Fibroblast of lung (primary cell): ENCODE data around the gene KIRREL2. TPM values are rescaled to one million over a fixed set of nuclear protein-coding genes. Genes with fewer than 3 reads are reported as not detected.
A peak's percentile ranks its signal among the peaks of the same experiment; 100 is the strongest.

Source experiments
- DNase-seq, 2 donors: peaks; one replicate each; pipeline versions ENCODE4 v3.0.0 to v3.0.0-alpha.2; 2010; ENCODE audit warnings: low read depth in 2 of 2
- H2AFZ ChIP-seq: 2 replicates; pipeline ENCODE4 v1.5.1; 2012; ENCODE audit warnings: low read length, control low read depth, inconsistent platforms
- H3K27ac ChIP-seq: 2 replicates; pipeline ENCODE4 v1.5.1; 2011; ENCODE audit warnings: low read length, control low read depth; ENCODE audit not compliant: insufficient read depth
- H3K27me3 ChIP-seq: 2 replicates; pipeline ENCODE4 v1.5.1; 2011; ENCODE audit warnings: mild to moderate bottlenecking, low read length; ENCODE audit not compliant: control insufficient read depth, insufficient read depth
- H3K36me3 ChIP-seq: 2 replicates; pipeline ENCODE4 v1.5.1; 2011; ENCODE audit warnings: low read length; ENCODE audit not compliant: control insufficient read depth, insufficient read depth
- H3K4me1 ChIP-seq: 2 replicates; pipeline ENCODE4 v1.5.1; 2011; ENCODE audit warnings: low read length; ENCODE audit not compliant: control insufficient read depth, insufficient read depth; ENCODE audit errors: extremely low read depth
- H3K4me2 ChIP-seq: 2 replicates; pipeline ENCODE4 v1.5.1; 2011; ENCODE audit warnings: low read length, control low read depth; ENCODE audit not compliant: insufficient read depth; ENCODE audit errors: extremely low read depth
- H3K4me3 ChIP-seq, 4 experiments: fragments of 200-600 bp in 1 of 4; sonication (generic) in 1 of 4; replicated peaks in 1 of 4; 2 replicates each; pipeline ENCODE4 v1.5.1; 2011 to 2016; ENCODE audit warnings: low read length in 4 of 4, low read depth in 3 of 4, mild to moderate bottlenecking in 3 of 4, control low read depth in 2 of 4, inconsistent platforms in 1 of 4, mixed read lengths in 1 of 4; ENCODE audit not compliant: insufficient read depth in 1 of 4; ENCODE audit errors: control extremely low read depth in 1 of 4
- H3K79me2 ChIP-seq: 2 replicates; pipeline ENCODE4 v1.5.1; 2012; ENCODE audit warnings: mild to moderate bottlenecking, low read length, inconsistent platforms; ENCODE audit not compliant: control insufficient read depth, insufficient read depth
- H3K9ac ChIP-seq: 2 replicates; pipeline ENCODE4 v1.5.1; 2011; ENCODE audit warnings: mild to moderate bottlenecking, low read length, control low read depth; ENCODE audit not compliant: insufficient read depth
- H3K9me3 ChIP-seq: 2 replicates; pipeline ENCODE4 v1.5.1; 2012; ENCODE audit warnings: low read depth, low read length; ENCODE audit not compliant: control insufficient read depth, insufficient read depth
- H4K20me1 ChIP-seq: 2 replicates; pipeline ENCODE4 v1.5.1; 2011; ENCODE audit warnings: low read length; ENCODE audit not compliant: control insufficient read depth, insufficient read depth; ENCODE audit errors: extremely low read depth
- EZH2 ChIP-seq: IDR thresholded peaks from 2 replicates; pipeline ENCODE4 v1.5.1; 2012; ENCODE audit warnings: low read length, control low read depth, mild to moderate bottlenecking; ENCODE audit errors: missing control alignments
- polyA plus RNA-seq, 2 donors: library from polyadenylated mRNA; depleted of rRNA in 1 of 2; stranded (reverse) in 1 of 2; unstranded in 1 of 2; fragments of >200 nt; gene quantifications; 2 replicates each; pipeline ENCODE4 v1.2.1, GENCODE V29; 2011 to 2012; ENCODE audit warnings: missing spikeins in 1 of 2
- total RNA-seq: library from RNA; depleted of rRNA; stranded (reverse); fragments of >200 nt; gene quantifications from 2 replicates; pipeline ENCODE4 v1.2.1, GENCODE V29; 2014
- TF ChIP-seq, protein P1 (sequence below), 2 donors: IDR thresholded peaks in 1 of 2; conservative IDR thresholded peaks in 1 of 2; 1 replicate in 1 of 2; 2 replicates in 1 of 2; pipeline ENCODE4 v1.5.1; 2011 to 2012; ENCODE audit warnings: low read length in 2 of 2, control low read depth in 1 of 2, inconsistent platforms in 1 of 2, low read depth in 1 of 2, mild to moderate bottlenecking in 1 of 2

The KIRREL2 gene
- total and polyA plus RNA-seq, 2 donors (not counting 1 experiment from before 2014, with no cell fraction given) = under 0.01 TPM; not detected in 1

DNA sequence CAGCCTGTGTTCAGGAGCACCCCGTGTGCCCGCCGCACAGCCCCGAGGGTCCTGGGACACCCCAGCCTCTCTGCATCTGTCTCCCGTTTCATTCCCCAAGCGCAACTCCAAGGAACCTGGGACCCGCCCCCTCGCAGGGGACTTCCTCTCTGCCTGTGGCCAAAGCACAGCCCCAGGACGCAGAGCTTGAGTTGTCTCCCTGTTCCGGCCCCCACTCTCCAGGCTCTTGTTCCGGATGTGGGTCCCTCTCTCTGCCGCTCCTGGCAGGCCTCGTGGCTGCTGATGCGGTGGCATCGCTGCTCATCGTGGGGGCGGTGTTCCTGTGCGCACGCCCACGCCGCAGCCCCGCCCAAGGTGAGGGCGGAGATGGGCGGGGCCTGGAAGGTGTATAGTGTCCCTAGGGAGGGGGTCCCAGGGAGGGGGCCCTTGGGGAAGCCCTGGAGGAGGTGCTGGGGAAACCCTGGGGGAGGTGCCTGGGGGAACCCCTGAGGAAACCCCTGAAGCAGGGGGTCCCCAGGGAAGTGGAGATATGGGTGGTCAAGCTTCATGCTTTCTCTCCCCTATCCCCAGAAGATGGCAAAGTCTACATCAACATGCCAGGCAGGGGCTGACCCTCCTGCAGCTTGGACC lies 47.0 kb downstream of the KIRREL2 start:
- peak overlapping the region; percentile 42 for H3K9ac ChIP-seq
- peak overlapping the region; percentile 45 for H3K27ac ChIP-seq
- no peaks in the 10 kb centered on the region for H3K27me3 ChIP-seq
- H3K4me3 ChIP-seq = peak overlapping the region in 3 of 4 experiments; percentile 19 to 27 (median 26)
- H3K4me1 ChIP-seq = peaks cover 13% of the 10 kb centered on the region
- DNase-seq = peak; percentile 51 to 78
- peak overlapping the region; percentile 82 for H3K4me2 ChIP-seq
- peak overlapping the region; percentile 56 for H2AFZ ChIP-seq
- no peaks in the 10 kb centered on the region for H3K79me2 ChIP-seq
- H3K9me3 ChIP-seq = no peaks in the 10 kb centered on the region
- H3K36me3 ChIP-seq = no peaks in the 10 kb centered on the region
- no peak for TF ChIP-seq EZH2
- TF ChIP-seq, protein P1, sequence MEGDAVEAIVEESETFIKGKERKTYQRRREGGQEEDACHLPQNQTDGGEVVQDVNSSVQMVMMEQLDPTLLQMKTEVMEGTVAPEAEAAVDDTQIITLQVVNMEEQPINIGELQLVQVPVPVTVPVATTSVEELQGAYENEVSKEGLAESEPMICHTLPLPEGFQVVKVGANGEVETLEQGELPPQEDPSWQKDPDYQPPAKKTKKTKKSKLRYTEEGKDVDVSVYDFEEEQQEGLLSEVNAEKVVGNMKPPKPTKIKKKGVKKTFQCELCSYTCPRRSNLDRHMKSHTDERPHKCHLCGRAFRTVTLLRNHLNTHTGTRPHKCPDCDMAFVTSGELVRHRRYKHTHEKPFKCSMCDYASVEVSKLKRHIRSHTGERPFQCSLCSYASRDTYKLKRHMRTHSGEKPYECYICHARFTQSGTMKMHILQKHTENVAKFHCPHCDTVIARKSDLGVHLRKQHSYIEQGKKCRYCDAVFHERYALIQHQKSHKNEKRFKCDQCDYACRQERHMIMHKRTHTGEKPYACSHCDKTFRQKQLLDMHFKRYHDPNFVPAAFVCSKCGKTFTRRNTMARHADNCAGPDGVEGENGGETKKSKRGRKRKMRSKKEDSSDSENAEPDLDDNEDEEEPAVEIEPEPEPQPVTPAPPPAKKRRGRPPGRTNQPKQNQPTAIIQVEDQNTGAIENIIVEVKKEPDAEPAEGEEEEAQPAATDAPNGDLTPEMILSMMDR (conservative IDR thresholded peaks at IDR 0.05 in 1 of 2, IDR thresholded peaks at IDR 0.05 in 1 of 2; ENCODE audit: low read depth in 1 of 2, low read length in 2 of 2) = no peak
- no peaks in the 10 kb centered on the region for H4K20me1 ChIP-seq

DNA sequence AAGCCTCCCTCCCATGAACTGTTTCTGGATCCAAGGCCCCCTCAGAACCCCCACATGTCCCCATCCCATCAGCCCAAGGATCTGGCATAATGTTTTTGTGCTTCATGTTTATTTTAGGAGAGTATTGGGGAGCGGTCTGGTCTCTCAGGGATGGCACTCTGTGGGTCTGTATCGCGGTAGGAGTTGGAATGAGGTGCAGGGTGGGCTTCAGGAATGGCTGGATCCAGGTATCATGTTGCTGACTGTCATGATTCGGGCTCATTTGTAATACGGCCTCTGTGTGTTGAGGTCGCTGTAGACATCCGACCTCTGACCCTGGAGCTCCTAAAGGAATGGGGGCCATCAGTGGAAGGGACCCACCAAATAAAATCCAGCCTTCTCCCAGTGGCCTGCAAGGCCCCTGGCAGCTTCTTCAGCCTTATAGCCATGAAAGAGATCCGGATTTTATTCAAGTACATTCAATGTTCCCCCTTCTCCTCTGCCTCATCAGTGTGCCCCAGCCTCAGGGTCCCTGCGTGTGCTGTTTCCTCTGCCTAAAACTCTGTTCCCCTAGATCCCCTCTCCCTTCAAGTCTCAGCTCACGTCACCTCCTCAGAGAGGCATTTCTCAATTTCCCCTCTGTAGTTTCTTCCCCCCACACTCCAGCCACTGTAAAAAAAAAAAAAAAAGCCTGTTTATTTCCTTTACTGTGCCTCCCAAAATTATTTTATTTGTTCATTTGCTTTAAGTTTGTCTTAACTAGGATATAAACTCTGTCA lies 47.8 kb downstream of the KIRREL2 start:
- no peaks in the 10 kb centered on the region for H3K36me3 ChIP-seq
- no peaks in the 10 kb centered on the region for H4K20me1 ChIP-seq
- TF ChIP-seq EZH2 = no peak
- TF ChIP-seq, protein P1 (conservative IDR thresholded peaks at IDR 0.05 in 1 of 2, IDR thresholded peaks at IDR 0.05 in 1 of 2; ENCODE audit: low read depth in 1 of 2, low read length in 2 of 2) = no peak
- no peaks in the 10 kb centered on the region for H3K27me3 ChIP-seq
- no peaks in the 10 kb centered on the region for H3K79me2 ChIP-seq
- H3K4me1 ChIP-seq = peaks cover 13% of the 10 kb centered on the region
- no peak overlapping the region for H3K4me2 ChIP-seq
- H2AFZ ChIP-seq = no peak overlapping the region
- no peak overlapping the region for H3K9ac ChIP-seq
- H3K4me3 ChIP-seq = no peak overlapping the region
- H3K9me3 ChIP-seq = no peaks in the 10 kb centered on the region
- DNase-seq = no peak
- no peak overlapping the region for H3K27ac ChIP-seq

DNA sequence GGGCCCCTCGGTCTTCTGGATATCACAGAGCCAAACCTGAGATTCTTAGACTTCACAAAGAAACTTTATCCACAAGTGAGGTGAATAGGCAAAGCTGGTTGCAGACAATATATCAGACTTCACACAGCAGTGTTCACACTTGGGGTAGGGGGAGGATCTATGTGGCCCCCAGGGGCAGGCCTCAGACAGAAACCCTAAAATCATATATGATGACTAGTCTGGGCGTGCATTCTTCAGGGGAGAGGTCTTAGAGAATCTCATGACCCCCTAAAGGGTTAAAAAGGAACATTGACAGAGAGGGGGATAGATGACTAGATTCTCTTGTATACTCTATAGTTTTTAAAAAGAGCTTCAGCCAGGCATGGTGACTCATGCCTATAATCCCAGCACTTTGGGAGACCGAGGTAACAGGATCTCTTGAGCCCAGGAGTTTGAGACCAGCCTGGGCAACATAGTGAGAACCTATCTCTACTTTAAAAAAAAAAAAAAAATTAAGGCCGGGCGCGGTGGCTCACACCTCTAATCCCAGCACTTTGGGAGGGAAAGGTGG lies 48.5 kb downstream of the KIRREL2 start:
- Histone ChIP-seq H3K9ac (no peak overlapping the region), H3K27ac (no peak overlapping the region), H3K79me2 (no peaks in the 10 kb centered on the region), H3K27me3 (no peaks in the 10 kb centered on the region), H3K36me3 (no peaks in the 10 kb centered on the region), H3K9me3 (no peaks in the 10 kb centered on the region), H3K4me3 (no peak overlapping the region), H3K4me1 (peaks cover 13% of the 10 kb centered on the region), H3K4me2 (no peak overlapping the region), H4K20me1 (no peaks in the 10 kb centered on the region), H2AFZ (no peak overlapping the region)
- peak in 1 of 2 donors; percentile 9 for DNase-seq
- TF ChIP-seq, protein P1 (conservative IDR thresholded peaks at IDR 0.05 in 1 of 2, IDR thresholded peaks at IDR 0.05 in 1 of 2; ENCODE audit: low read depth in 1 of 2, low read length in 2 of 2) = no peak
- TF ChIP-seq EZH2 = no peak
